HEK293 (cell line): ENCODE measurements around the gene DNAH3.

Source experiments
- CTCF ChIA-PET: fragments of 350-600 bp; formaldehyde crosslinking; extraction: SDS; loops from one replicate; lab custom pipeline; 2021; ENCODE audit warnings: antibody characterized with exemption; lab: Yijun Ruan, JAX
- POLR2A ChIA-PET: fragments of 300-600 bp; formaldehyde crosslinking; extraction: SDS; loops from one replicate; lab custom pipeline; 2020; ENCODE audit warnings: antibody characterized with exemption, inconsistent platforms; lab: Yijun Ruan, JAX
- H3K27ac ChIP-seq: fragments of 200-500 bp; sonication (Bioruptor generic); 2 replicates; pipeline ENCODE4 v1.5.1; 2014; ENCODE audit warnings: low read depth, low read length, control low read depth, inconsistent platforms; ENCODE audit errors: extremely low read depth
- H3K36me3 ChIP-seq, 2 experiments: fragments of 200-500 bp in 1 of 2; sonication (Bioruptor generic) in 1 of 2; 1 replicate in 1 of 2; 2 replicates in 1 of 2; pipeline ENCODE4 v1.5.1; 2014 to 2017; ENCODE audit warnings: inconsistent platforms in 2 of 2, low read length in 2 of 2; ENCODE audit not compliant: control insufficient read depth in 2 of 2, insufficient read depth in 1 of 2
- H3K4me1 ChIP-seq: fragments of 200-500 bp; sonication (Bioruptor generic); 2 replicates; pipeline ENCODE4 v1.5.1; 2014; ENCODE audit warnings: mild to moderate bottlenecking, low read length, inconsistent platforms; ENCODE audit not compliant: control insufficient read depth, insufficient read depth
- H3K4me3 ChIP-seq: 2 replicates; pipeline ENCODE4 v1.5.1; 2011; ENCODE audit warnings: low read depth, mild to moderate bottlenecking, control low read depth, low read length, moderate library complexity
- H3K9me3 ChIP-seq: fragments of 200-500 bp; sonication (Bioruptor generic); 2 replicates; pipeline ENCODE4 v1.5.1; 2014; ENCODE audit warnings: low read depth, low read length, inconsistent platforms; ENCODE audit not compliant: control insufficient read depth, insufficient read depth
- BCL11A ChIP-seq: fragments of 450-650 bp; formaldehyde crosslinking; IDR thresholded peaks from 2 replicates; pipeline ENCODE4 v1.5.1; 2016; ENCODE audit warnings: low read depth, missing biosample characterization, missing genetic modification characterization
- KLF17 ChIP-seq: fragments of 450-650 bp; formaldehyde crosslinking; IDR thresholded peaks from 2 replicates; pipeline ENCODE4 v1.5.1; 2016; ENCODE audit warnings: missing biosample characterization, missing genetic modification characterization
- ZBTB21 ChIP-seq: fragments of 450-650 bp; formaldehyde crosslinking; IDR thresholded peaks from 2 replicates; pipeline ENCODE4 v1.5.1; 2017; ENCODE audit warnings: missing biosample characterization, missing genetic modification characterization
- ZBTB44 ChIP-seq: fragments of 450-650 bp; IDR thresholded peaks from 2 replicates; pipeline ENCODE4 v1.5.1; 2018; ENCODE audit warnings: missing biosample characterization, mild to moderate bottlenecking, missing genetic modification characterization
- ZBTB49 ChIP-seq: fragments of 450-650 bp; formaldehyde crosslinking; IDR thresholded peaks from 2 replicates; pipeline ENCODE4 v1.5.1; 2016; ENCODE audit warnings: missing biosample characterization, missing genetic modification characterization, low read depth
- ZFHX2 ChIP-seq: fragments of 450-650 bp; formaldehyde crosslinking; conservative IDR thresholded peaks from 2 replicates; pipeline ENCODE4 v1.5.1; 2016; ENCODE audit warnings: missing biosample characterization, missing genetic modification characterization
- ZFP3 ChIP-seq: fragments of 450-650 bp; formaldehyde crosslinking; IDR thresholded peaks from 2 replicates; pipeline ENCODE4 v1.5.1; 2016; ENCODE audit warnings: low read depth, missing biosample characterization, missing genetic modification characterization
- ZFP41 ChIP-seq: fragments of 450-650 bp; formaldehyde crosslinking; IDR thresholded peaks from 2 replicates; pipeline ENCODE4 v1.5.1; 2016; ENCODE audit warnings: missing biosample characterization, missing genetic modification characterization, borderline replicate concordance
- ZNF112 ChIP-seq: fragments of 450-650 bp; formaldehyde crosslinking; IDR thresholded peaks from 2 replicates; pipeline ENCODE4 v1.5.0; 2017; ENCODE audit warnings: missing biosample characterization, missing genetic modification characterization
- ZNF155 ChIP-seq: fragments of 450-650 bp; formaldehyde crosslinking; IDR thresholded peaks from 2 replicates; pipeline ENCODE4 v1.5.1; 2016; ENCODE audit warnings: missing biosample characterization, missing genetic modification characterization
- ZNF214 ChIP-seq: fragments of 450-650 bp; formaldehyde crosslinking; IDR thresholded peaks from 2 replicates; pipeline ENCODE4 v1.5.1; 2017; ENCODE audit warnings: missing biosample characterization, mild to moderate bottlenecking, missing genetic modification characterization, borderline replicate concordance
- ZNF266 ChIP-seq: fragments of 450-650 bp; formaldehyde crosslinking; IDR thresholded peaks from 2 replicates; pipeline ENCODE4 v1.5.1; 2016; ENCODE audit warnings: missing biosample characterization, missing genetic modification characterization, low read depth
- ZNF324 ChIP-seq: fragments of 450-650 bp; formaldehyde crosslinking; IDR thresholded peaks from 2 replicates; pipeline ENCODE4 v1.5.1; 2016; ENCODE audit warnings: missing biosample characterization, missing genetic modification characterization
- ZNF354C ChIP-seq: fragments of 450-650 bp; formaldehyde crosslinking; IDR thresholded peaks from 2 replicates; pipeline ENCODE4 v1.5.1; 2016; ENCODE audit warnings: missing biosample characterization, missing genetic modification characterization, low read depth, borderline replicate concordance
- ZNF416 ChIP-seq: fragments of 450-650 bp; formaldehyde crosslinking; IDR thresholded peaks from 2 replicates; pipeline ENCODE4 v1.5.1; 2016; ENCODE audit warnings: missing biosample characterization, missing genetic modification characterization
- ZNF558 ChIP-seq: fragments of 450-650 bp; formaldehyde crosslinking; IDR thresholded peaks from 2 replicates; pipeline ENCODE4 v1.5.1; 2016; ENCODE audit warnings: missing biosample characterization, missing genetic modification characterization
- ZNF561 ChIP-seq: fragments of 450-650 bp; IDR thresholded peaks from 2 replicates; pipeline ENCODE4 v1.5.1; 2018; ENCODE audit warnings: missing biosample characterization, missing genetic modification characterization, borderline replicate concordance
- ZNF596 ChIP-seq: fragments of 450-650 bp; IDR thresholded peaks from 2 replicates; pipeline ENCODE4 v1.5.0; 2018; ENCODE audit warnings: missing biosample characterization, mild to moderate bottlenecking, missing genetic modification characterization, moderate library complexity
- ZNF670 ChIP-seq: fragments of 450-650 bp; formaldehyde crosslinking; IDR thresholded peaks from 2 replicates; pipeline ENCODE4 v1.5.1; 2016; ENCODE audit warnings: missing biosample characterization, missing genetic modification characterization, low read depth
- ZNF692 ChIP-seq: fragments of 450-650 bp; formaldehyde crosslinking; IDR thresholded peaks from 2 replicates; pipeline ENCODE4 v1.5.1; 2016; ENCODE audit warnings: missing biosample characterization, missing genetic modification characterization

DNAH3 gene

GRCh38 chr16:20971401-20971800 lies 179.2 kb downstream of the DNAH3 start:
- ChIA-PET POLR2A (no interaction called here), CTCF (no interaction called here)

GRCh38 chr16:20969386-20969785 lies 181.3 kb downstream of the DNAH3 start:
- Histone ChIP-seq H3K27ac (no peak overlapping the region), H3K36me3 (no peaks in the 10 kb centered on the region), H3K4me1 (no peaks in the 10 kb centered on the region), H3K9me3 (no peaks in the 10 kb centered on the region), H3K4me3 (no peak overlapping the region)
- ChIA-PET CTCF (no interaction called here), POLR2A (no interaction called here)
- TF ChIP-seq ZNF596 (tag by site-specific recombination) (no peak), ZBTB44 (tag by site-specific recombination) (no peak), ZFP41 (no peak), ZFP3 (tag by site-specific recombination) (no peak), ZNF354C (tag by site-specific recombination) (no peak), ZFHX2 (tag by site-specific recombination) (no peak), ZNF561 (tag by site-specific recombination) (no peak), ZNF214 (tag by site-specific recombination) (no peak), ZNF155 (tag by site-specific recombination) (no peak), ZNF266 (tag by site-specific recombination) (no peak), BCL11A (no peak), ZNF416 (tag by site-specific recombination) (no peak), ZBTB21 (tag by site-specific recombination) (no peak), ZNF692 (no peak), ZBTB49 (no peak), ZNF670 (tag by site-specific recombination) (no peak), ZNF112 (tag by site-specific recombination) (no peak)

More at GRCh38 chr16:20971401-20971800, 179.2 kb downstream of the DNAH3 start:
- no peaks in the 10 kb centered on the region for H3K9me3 ChIP-seq
- no peaks in the 10 kb centered on the region for H3K36me3 ChIP-seq
- no peak for TF ChIP-seq ZNF324
- TF ChIP-seq KLF17 = 0 out of 2 replicates have a peak, but pooled peaks have one; percentile 18
- no peak for TF ChIP-seq ZNF558 (tag by site-specific recombination)
- TF ChIP-seq ZFHX2 (tag by site-specific recombination) = 0 out of 2 replicates have a peak, but pooled peaks have one; percentile 14
- TF ChIP-seq ZBTB21 (tag by site-specific recombination) = no peak
- H3K4me1 ChIP-seq = no peaks in the 10 kb centered on the region
- no peak overlapping the region for H3K27ac ChIP-seq
- no peak overlapping the region for H3K4me3 ChIP-seq
